Measurements from ENCODE around the gene SLC35G3.

DNA sequence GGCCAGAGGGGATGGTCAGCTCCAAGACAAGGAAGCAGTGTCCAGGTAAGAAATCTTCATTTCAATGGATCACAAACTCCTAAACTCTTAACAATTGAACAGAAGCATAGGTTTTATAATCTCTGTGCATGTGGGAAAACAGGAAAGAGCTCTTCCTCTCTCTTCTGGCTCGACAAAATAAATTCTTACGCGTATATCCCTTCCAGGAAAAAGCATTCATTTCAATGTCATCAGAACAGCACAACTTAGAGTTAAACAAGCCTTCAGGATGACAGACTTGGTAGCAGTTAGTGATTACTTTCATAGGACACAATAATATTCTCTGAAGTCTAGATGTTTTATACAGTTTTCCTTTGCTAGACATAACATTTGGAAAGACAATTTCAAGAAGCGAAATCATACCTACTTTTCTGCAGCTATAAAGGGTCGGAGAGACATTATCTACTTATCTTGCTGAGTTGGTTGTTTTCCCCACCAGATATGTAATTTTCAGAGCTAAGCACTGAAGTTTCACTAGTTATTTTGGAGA is 19.3 kb upstream of the SLC35G3 start:
- TF ChIP-seq, protein P1, sequence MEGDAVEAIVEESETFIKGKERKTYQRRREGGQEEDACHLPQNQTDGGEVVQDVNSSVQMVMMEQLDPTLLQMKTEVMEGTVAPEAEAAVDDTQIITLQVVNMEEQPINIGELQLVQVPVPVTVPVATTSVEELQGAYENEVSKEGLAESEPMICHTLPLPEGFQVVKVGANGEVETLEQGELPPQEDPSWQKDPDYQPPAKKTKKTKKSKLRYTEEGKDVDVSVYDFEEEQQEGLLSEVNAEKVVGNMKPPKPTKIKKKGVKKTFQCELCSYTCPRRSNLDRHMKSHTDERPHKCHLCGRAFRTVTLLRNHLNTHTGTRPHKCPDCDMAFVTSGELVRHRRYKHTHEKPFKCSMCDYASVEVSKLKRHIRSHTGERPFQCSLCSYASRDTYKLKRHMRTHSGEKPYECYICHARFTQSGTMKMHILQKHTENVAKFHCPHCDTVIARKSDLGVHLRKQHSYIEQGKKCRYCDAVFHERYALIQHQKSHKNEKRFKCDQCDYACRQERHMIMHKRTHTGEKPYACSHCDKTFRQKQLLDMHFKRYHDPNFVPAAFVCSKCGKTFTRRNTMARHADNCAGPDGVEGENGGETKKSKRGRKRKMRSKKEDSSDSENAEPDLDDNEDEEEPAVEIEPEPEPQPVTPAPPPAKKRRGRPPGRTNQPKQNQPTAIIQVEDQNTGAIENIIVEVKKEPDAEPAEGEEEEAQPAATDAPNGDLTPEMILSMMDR (IDR thresholded peaks at IDR 0.05; ENCODE audit: poor library complexity), result no peak
- TF ChIP-seq EZH2phosphoT487 (IDR thresholded peaks at IDR 0.05; ENCODE audit: low read depth, severe bottlenecking, unreplicated experiment), result no peak

Measured in hepatocyte (in vitro differentiated cells).